NCI-H1417 treated with DMSO at 0.1 percent for 48 hours (cell line): ENCODE measurements around the gene COL1A2.
A peak's percentile ranks its signal among the peaks of the same experiment; 100 is the strongest.

Experiments
- DNase-seq: peaks from one replicate; lab custom pipeline; 2025; lab: John Stamatoyannopoulos, UW

The COL1A2 gene

DNA sequence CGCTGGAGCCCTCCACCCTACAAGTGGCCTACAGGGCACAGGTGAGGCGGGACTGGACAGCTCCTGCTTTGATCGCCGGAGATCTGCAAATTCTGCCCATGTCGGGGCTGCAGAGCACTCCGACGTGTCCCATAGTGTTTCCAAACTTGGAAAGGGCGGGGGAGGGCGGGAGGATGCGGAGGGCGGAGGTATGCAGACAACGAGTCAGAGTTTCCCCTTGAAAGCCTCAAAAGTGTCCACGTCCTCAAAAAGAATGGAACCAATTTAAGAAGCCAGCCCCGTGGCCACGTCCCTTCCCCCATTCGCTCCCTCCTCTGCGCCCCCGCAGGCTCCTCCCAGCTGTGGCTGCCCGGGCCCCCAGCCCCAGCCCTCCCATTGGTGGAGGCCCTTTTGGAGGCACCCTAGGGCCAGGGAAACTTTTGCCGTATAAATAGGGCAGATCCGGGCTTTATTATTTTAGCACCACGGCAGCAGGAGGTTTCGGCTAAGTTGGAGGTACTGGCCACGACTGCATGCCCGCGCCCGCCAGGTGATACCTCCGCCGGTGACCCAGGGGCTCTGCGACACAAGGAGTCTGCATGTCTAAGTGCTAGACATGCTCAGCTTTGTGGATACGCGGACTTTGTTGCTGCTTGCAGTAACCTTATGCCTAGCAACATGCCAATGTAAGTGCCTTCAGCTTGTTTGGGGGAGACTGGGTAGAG is at the start of gene COL1A2:
COL1A2 (plus strand) TSS at position 459 of the 704 bp plus-strand sequence; CDS start at position 596, 137 bp downstream.
- DNase-seq = no peak

GRCh38 chr7:94345907-94346306 is 48.8 kb upstream of the COL1A2 start:
- no peak for DNase-seq

DNA sequence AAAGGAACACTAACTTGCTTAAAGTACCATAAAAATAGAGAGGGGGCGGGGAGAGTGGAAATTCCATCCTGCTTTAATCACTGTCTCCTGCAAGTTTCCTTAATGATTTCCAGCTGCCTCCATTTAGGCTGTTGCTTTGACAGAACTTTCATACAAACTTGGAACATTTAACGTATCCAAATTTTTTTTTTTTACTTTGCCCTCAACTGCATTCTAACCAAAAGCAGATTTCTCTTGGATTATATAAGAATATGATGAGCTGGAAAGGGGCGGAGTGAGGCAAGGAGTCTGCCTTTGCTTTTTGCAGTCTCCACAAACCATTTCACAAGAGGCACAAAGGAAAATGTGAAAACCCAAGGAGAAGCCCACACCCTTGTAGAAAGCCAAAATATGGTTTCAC is 46.6 kb upstream of the COL1A2 start:
- no peak for DNase-seq

DNA sequence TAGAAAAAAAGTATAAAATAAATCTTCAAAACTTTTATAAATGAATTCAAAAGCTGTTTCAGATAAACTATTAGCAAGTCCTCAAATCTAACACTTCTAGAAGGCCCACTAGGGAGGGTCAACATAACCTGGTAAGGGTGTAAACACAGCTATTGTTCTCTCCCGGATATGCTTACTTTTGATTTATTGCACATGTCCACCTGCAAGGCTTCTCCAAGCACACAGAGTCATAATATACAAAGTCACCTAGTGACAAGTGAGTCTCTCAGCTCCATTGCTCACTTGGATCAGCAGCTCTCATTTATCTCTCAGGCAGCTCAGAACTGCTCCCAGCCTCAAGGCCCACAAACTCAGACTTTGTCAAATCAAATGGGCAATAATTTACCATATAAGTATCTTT is 44.0 kb upstream of the COL1A2 start:
- peak; percentile 87 for DNase-seq

DNA sequence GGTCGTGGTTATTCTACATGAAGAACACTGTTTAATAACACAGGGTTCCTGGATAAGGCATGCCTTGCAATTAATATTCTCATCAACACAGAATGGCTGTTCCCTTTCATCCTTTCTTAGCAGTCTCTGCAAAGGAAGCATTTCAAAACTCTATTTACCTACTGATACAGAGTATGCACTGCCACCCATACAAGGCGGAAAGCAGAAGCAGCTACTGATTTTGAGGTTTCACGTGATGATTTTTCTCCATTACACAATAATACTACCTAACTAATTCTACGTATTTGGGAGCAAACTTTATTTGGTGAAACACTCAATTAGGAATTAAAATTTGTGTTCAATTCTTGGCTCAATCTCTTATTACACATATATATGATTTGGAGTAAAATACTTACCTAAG is 43.0 kb upstream of the COL1A2 start:
- DNase-seq = no peak

GRCh38 chr7:94352887-94353286 is 41.8 kb upstream of the COL1A2 start:
- no peak for DNase-seq

GRCh38 chr7:94354953-94355352 is 39.7 kb upstream of the COL1A2 start:
- DNase-seq = no peak

- DNase-seq = no peak
Observed at GRCh38 chr7:94355454-94355853, 39.2 kb upstream of the COL1A2 start.

- no peak for DNase-seq
Observed at GRCh38 chr7:94357076-94357475, 37.6 kb upstream of the COL1A2 start.

DNA sequence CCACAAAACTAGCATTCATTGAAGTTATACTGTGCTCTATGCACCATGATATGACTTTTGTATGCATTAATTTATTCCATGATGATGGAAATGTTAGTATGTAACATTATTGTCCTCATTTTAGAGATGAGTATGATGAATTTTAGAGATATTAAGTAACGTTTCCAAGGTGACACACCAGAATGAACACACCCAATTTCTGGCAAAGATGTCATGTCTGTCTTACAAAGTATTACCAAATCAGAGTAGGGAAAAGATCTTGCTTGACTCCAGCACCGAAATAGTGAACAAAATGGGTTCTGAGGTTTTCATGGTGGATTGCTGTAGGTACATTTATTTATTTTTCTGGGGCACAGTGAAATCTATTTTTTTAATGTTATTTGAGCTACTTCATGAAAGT is 33.8 kb upstream of the COL1A2 start:
- DNase-seq = no peak

DNA sequence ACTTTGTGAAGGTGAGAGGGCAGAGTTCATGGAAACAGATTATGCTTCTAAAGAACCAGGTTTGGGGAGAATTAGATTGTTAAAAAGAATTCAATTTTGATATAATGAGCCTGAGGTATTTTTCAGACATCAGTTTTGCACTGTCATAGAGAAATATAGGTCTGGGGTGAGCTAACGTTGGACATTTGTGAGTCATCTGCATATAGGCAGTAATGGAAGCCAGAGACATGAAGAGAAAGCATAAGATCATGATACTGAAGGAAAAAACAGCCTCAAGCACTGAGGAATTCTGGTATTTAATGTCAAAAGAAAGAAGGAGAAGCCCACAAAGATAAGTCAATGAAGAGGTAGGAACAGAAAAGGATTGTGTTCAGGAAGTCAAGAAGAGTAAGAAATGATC is 32.4 kb upstream of the COL1A2 start:
- no peak for DNase-seq

GRCh38 chr7:94364816-94365215 is 29.9 kb upstream of the COL1A2 start:
- DNase-seq = no peak

DNA sequence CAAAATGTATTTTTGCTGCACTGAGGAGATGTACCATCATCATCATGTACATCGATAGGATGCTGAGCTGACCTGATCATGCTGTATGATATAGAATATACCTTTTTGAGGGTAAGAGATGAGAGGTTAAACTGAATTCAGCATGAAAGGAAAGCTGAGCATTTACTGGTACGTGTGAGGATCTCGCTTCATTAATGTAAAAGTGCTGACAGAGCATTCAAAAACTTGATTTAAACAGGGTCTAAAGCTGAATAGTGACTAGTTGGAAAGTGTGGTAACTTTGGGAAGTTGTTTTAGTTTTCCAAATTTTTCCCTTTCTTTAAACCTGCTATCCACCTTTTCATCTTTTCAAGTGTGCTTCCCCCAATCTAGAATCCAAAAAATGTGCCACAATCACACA is 28.5 kb upstream of the COL1A2 start:
- no peak for DNase-seq

- DNase-seq = no peak
Observed at GRCh38 chr7:94366832-94367231, 27.9 kb upstream of the COL1A2 start.

DNA sequence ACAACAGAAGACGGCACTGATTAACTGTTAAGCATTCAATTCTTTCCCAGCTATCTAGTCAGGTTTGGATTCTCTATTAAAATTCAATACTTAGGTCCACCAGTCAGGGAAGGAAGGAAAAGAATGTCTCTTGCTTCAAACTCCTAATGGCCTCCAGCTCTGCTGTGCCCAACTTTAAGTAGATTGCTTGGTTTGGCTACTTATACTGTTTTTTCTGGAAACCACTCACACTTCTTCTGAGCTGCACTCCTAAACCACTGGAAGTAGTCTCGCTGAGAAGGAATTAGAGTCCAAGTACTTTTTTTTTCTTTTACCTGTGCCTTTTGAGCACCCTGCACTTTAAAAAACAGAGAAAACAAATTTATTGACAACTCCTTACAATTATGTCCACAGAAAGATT is 26.7 kb upstream of the COL1A2 start:
- no peak for DNase-seq

- DNase-seq = no peak
Observed at GRCh38 chr7:94368371-94368791, 26.3 kb upstream of the COL1A2 start.

- no peak for DNase-seq
Observed at GRCh38 chr7:94374231-94374630, 20.5 kb upstream of the COL1A2 start.

DNA sequence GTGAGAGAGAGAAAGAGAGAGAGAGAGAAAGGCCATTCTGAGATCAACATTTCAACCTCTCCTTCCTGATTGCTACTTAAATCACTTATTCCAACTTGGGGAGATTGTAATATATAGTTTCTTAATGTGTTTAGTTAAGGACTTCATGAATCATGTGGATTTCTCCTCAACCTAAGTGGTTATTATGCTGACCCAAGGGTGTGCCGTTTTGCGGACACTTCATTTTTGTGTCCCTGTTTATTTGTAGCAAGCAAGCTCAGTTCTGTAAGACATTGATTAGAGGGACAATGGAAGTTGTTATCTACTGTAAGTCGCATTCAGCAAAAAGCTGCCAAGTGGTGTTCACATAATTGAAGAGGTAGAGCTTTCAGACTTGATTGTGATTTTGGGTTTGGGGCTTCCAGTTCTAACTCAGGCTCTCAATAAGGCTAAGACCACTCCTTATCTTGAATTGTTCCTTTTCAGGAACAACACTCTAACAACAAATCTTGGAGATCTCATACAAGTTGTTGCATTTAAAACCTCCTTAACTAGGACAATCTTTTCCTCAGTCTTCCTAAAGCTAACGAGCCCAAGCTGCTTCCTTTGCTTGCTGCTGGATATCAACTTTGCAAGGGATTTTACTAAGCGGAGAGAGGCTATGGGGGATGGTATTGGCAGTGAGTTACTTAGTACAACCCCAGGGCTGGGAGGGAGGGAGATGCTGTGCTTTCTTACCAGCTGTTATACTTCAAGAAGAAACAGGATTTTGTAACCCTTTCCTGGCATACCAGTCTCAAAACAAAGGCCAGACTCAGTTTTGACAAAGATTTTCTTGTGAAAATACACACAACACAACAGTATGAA is 19.8 kb upstream of the COL1A2 start:
- DNase-seq = no peak

DNA sequence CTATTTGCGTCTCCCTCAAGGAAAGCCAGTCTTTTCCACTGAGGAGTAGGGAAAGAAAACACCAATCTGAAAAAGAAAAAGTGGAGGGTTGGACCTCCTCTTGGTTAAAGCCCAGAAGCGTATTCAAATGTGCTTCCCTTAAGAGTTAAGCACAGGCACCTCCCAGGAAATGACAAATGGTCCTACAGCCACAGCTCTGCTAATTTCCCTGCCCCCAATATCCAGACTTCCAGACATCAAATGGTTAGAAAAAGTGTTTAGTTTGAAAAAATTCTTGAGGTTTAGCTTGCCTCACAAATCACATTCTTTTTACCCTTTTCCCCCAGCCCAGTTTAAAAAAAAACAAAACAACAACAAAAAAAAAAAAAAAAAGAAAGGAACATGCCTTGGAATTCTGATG is 19.0 kb upstream of the COL1A2 start:
- DNase-seq = no peak

DNA sequence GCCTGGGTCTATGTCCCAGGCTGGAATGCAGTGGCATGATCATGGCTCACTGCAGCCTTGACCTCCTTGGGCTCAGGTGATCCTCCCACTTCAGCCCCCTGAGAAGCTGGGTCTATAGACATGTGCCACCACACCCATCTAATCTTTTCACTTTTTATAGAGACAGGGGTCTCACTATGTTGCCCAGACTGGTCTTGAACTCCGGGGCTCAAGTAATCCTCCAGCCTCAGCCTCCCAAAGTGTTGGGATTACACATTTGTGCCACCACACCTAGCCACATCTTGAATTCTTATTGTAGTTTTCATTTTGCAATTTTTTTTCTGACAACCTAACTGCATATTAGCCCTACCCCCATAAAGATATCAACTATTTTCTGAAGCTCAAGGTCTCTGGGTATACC is 18.4 kb upstream of the COL1A2 start:
- DNase-seq = no peak

GRCh38 chr7:94378356-94378755 is 16.3 kb upstream of the COL1A2 start:
- DNase-seq = no peak

DNA sequence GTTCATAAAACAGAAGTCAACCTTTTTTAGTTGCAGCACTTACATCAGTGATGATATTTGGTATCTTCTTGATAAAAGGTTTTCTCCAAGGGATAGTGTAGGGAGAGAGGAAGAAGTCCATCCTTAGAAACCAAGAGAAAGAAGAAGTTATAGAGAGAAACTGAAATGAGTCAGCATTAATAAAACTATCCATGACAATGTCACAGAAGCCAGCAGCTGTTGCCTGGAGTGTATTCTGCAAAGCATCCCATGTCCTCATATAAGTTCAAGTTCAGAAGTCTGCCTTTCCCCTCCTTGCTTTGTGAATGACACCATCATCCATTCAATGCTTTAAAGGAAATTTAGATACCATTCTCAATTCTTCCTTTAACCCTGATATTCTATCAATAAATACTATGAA is 14.4 kb upstream of the COL1A2 start:
- DNase-seq = no peak

- DNase-seq = no peak
Observed at GRCh38 chr7:94382132-94382531, 12.6 kb upstream of the COL1A2 start.

DNA sequence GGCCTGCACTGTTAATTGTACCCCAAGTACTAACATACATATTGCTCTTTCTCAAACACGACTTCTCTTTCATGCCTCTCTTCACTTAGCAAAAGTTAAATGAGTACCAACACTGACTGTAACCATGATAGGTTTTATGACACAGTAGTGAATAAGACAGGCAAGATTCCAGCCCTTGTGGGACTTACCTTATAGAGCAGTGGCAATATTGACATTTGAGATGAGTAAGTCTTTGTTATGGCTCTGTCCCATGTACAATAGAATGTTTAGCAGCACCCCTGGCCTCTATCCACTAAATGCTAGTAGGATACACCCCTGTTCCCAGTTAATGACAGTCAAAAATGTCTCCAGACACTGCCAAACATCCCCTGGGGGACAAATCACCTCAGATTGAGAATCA is 11.9 kb upstream of the COL1A2 start:
- DNase-seq = no peak
